Loucy (cell line): ENCODE measurements around the gene PCDHGA6.
A peak's percentile ranks its signal among the peaks of the same experiment; 100 is the strongest.
"Not testable (repeated sequence)": the region's sequence is repeated elsewhere in the genome, so short reads cannot be mapped to it uniquely, and the experiment has no call there.

Source experiments
- H2AFZ ChIP-seq: fragments of 200-600 bp; sonication (generic); 2 replicates; pipeline ENCODE4 v1.6.0; 2016; ENCODE audit warnings: antibody characterized with exemption, mild to moderate bottlenecking, low read length, moderate library complexity
- H3F3A ChIP-seq: fragments of 200-600 bp; 2 replicates; pipeline ENCODE4 v1.6.0; 2016; ENCODE audit warnings: antibody characterized with exemption, low read depth, mild to moderate bottlenecking
- H3K27me3 ChIP-seq: fragments of 200-600 bp; sonication (generic); 2 replicates; pipeline ENCODE4 v1.6.1; 2014; ENCODE audit warnings: low read length, mild to moderate bottlenecking; ENCODE audit not compliant: insufficient read depth, poor library complexity, severe bottlenecking
- H3K36me3 ChIP-seq: fragments of 200-600 bp; sonication (generic); 2 replicates; pipeline ENCODE4 v1.6.1; 2016; ENCODE audit warnings: low read length; ENCODE audit not compliant: insufficient read depth
- H3K4me1 ChIP-seq: fragments of 200-600 bp; sonication (generic); 2 replicates; pipeline ENCODE4 v1.5.1; 2014; ENCODE audit warnings: low read length, mild to moderate bottlenecking; ENCODE audit not compliant: insufficient read depth, poor library complexity, severe bottlenecking
- H3K4me2 ChIP-seq: fragments of 200-600 bp; sonication (generic); 2 replicates; pipeline ENCODE4 v1.6.0; 2014; ENCODE audit warnings: antibody characterized with exemption, low read length, low read depth, mild to moderate bottlenecking; ENCODE audit not compliant: poor library complexity, severe bottlenecking
- H3K4me3 ChIP-seq: fragments of 200-600 bp; sonication (generic); 2 replicates; pipeline ENCODE4 v1.5.1; 2014; ENCODE audit warnings: low read length, mild to moderate bottlenecking, mixed read lengths; ENCODE audit not compliant: poor library complexity, severe bottlenecking
- H3K79me2 ChIP-seq: fragments of 200-600 bp; sonication (generic); 2 replicates; pipeline ENCODE4 v1.6.1; 2014; ENCODE audit warnings: low read length; ENCODE audit not compliant: insufficient read depth
- H3K9ac ChIP-seq: fragments of 200-600 bp; sonication (generic); 2 replicates; pipeline ENCODE4 v1.6.0; 2014; ENCODE audit warnings: mild to moderate bottlenecking, low read depth, low read length, moderate library complexity; ENCODE audit not compliant: poor library complexity, severe bottlenecking
- H3K9me2 ChIP-seq: fragments of 200-600 bp; sonication (generic); replicated peaks from 2 replicates; pipeline ENCODE4 v1.6.1; 2016; ENCODE audit warnings: low read depth, low read length, mixed read lengths
- H3K9me3 ChIP-seq: fragments of 200-600 bp; sonication (generic); 2 replicates; pipeline ENCODE4 v1.6.1; 2014; ENCODE audit warnings: mild to moderate bottlenecking, antibody characterized with exemption, low read length, low read depth; ENCODE audit not compliant: insufficient read depth
- H4K20me1 ChIP-seq: fragments of 200-600 bp; sonication (generic); 2 replicates; pipeline ENCODE4 v1.6.0; 2014; ENCODE audit warnings: antibody characterized with exemption, low read length, mild to moderate bottlenecking; ENCODE audit not compliant: insufficient read depth, poor library complexity, severe bottlenecking
- CTCF ChIP-seq: fragments of 200-600 bp; sonication (generic); conservative IDR thresholded peaks from 2 replicates; pipeline ENCODE4 v1.5.1; 2014; ENCODE audit warnings: mild to moderate bottlenecking, antibody characterized with exemption, low read length
- EZH2phosphoT487 ChIP-seq: fragments of 200-600 bp; IDR thresholded peaks from 2 replicates; pipeline ENCODE4 v1.6.1; 2018; ENCODE audit warnings: antibody characterized with exemption, mild to moderate bottlenecking, moderate library complexity, borderline replicate concordance

PCDHGA6 gene

GRCh38 chr5:141345327-141345726, 28.4 kb upstream of the PCDHGA6 start:
- Histone ChIP-seq H3K4me1 (no peaks in the 10 kb centered on the region), H3K9me3 (no peaks in the 10 kb centered on the region), H4K20me1 (no peaks in the 10 kb centered on the region), H3K4me2 (no peak overlapping the region), H3F3A (no peaks in the 10 kb centered on the region), H3K27me3 (no peaks in the 10 kb centered on the region), H3K79me2 (no peaks in the 10 kb centered on the region), H3K9ac (no peak overlapping the region), H3K4me3 (no peak overlapping the region), H3K36me3 (no peaks in the 10 kb centered on the region), H2AFZ (no peak overlapping the region), H3K9me2 (no peaks in the 10 kb centered on the region)
- TF ChIP-seq EZH2phosphoT487: no peak
- TF ChIP-seq CTCF: 0 out of 2 replicates have a peak, but pooled peaks have one; percentile 15

DNA sequence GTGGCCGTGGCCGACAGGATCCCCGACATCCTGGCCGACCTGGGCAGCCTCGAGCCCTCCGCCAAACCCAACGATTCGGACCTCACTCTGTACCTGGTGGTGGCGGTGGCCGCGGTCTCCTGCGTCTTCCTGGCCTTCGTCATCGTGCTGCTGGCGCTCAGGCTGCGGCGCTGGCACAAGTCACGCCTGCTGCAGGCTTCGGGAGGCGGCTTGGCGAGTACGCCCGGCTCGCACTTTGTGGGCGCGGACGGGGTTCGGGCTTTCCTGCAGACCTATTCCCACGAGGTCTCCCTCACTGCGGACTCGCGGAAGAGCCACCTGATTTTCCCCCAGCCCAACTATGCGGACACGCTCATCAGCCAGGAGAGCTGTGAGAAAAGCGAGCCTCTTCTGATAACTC, 27.7 kb upstream of the PCDHGA6 start:
- not testable (repeated sequence) for H4K20me1 ChIP-seq, H3K79me2 ChIP-seq, H3K9me3 ChIP-seq, H3K4me1 ChIP-seq, H2AFZ ChIP-seq, H3K36me3 ChIP-seq, H3K4me3 ChIP-seq, H3K27me3 ChIP-seq, H3F3A ChIP-seq, H3K4me2 ChIP-seq, H3K9ac ChIP-seq, H3K9me2 ChIP-seq

GRCh38 chr5:141349917-141350619, 23.6 kb upstream of the PCDHGA6 start, which contains the start of gene PCDHGB1:
Gene PCDHGB1 (plus strand): TSS chr5:141350099. CDS start chr5:141350261, 162 bp downstream.
- peak within 1 kb of the TSS; percentile 59 for H2AFZ ChIP-seq
- H3K4me2 ChIP-seq: no peak within 1 kb of the TSS
- no peak within 1 kb of the TSS for H3K9ac ChIP-seq

More at GRCh38 chr5:141349917-141350619, 23.6 kb upstream of the PCDHGA6 start, which contains the start of gene PCDHGB1:
- no peaks in the 10 kb centered on the region for H3K9me2 ChIP-seq
- H3K4me1 ChIP-seq: no peaks in the 10 kb centered on the region
- peak within 1 kb of the TSS; percentile 44 for H3K4me3 ChIP-seq
- no peaks in the 10 kb centered on the region for H3K79me2 ChIP-seq
- TF ChIP-seq CTCF (peak; percentile 65), EZH2phosphoT487 (no peak)
- H4K20me1 ChIP-seq: no peaks in the 10 kb centered on the region
- no peaks in the 10 kb centered on the region for H3K9me3 ChIP-seq
- no peaks in the 10 kb centered on the region for H3K36me3 ChIP-seq
- no peaks in the 10 kb centered on the region for H3K27me3 ChIP-seq
- H3F3A ChIP-seq: no peaks in the 10 kb centered on the region
